AG09309 (cell line): ENCODE data around the gene EVA1A.

Experiments used
- DNase-seq: peaks from one replicate; pipeline ENCODE4 v3.0.0-alpha.2; 2010; ENCODE audit warnings: low read depth
- H3K4me3 ChIP-seq: 2 replicates; pipeline ENCODE4 v1.5.1; 2011; ENCODE audit warnings: mild to moderate bottlenecking, low read depth, low read length, moderate library complexity; ENCODE audit not compliant: control insufficient read depth
- TF ChIP-seq, protein P1 (sequence below): IDR thresholded peaks from 2 replicates; pipeline ENCODE4 v1.5.1; 2011; ENCODE audit warnings: mild to moderate bottlenecking, low read depth, low read length, inconsistent platforms; ENCODE audit not compliant: insufficient read depth, control insufficient read depth; ENCODE audit errors: missing control alignments

EVA1A gene

GRCh38 chr2:75558136-75558535, 2.6 kb downstream of the EVA1A start:
- TF ChIP-seq, protein P1, sequence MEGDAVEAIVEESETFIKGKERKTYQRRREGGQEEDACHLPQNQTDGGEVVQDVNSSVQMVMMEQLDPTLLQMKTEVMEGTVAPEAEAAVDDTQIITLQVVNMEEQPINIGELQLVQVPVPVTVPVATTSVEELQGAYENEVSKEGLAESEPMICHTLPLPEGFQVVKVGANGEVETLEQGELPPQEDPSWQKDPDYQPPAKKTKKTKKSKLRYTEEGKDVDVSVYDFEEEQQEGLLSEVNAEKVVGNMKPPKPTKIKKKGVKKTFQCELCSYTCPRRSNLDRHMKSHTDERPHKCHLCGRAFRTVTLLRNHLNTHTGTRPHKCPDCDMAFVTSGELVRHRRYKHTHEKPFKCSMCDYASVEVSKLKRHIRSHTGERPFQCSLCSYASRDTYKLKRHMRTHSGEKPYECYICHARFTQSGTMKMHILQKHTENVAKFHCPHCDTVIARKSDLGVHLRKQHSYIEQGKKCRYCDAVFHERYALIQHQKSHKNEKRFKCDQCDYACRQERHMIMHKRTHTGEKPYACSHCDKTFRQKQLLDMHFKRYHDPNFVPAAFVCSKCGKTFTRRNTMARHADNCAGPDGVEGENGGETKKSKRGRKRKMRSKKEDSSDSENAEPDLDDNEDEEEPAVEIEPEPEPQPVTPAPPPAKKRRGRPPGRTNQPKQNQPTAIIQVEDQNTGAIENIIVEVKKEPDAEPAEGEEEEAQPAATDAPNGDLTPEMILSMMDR: no peak
- DNase-seq: no peak
- no peak overlapping the region for H3K4me3 ChIP-seq

DNA sequence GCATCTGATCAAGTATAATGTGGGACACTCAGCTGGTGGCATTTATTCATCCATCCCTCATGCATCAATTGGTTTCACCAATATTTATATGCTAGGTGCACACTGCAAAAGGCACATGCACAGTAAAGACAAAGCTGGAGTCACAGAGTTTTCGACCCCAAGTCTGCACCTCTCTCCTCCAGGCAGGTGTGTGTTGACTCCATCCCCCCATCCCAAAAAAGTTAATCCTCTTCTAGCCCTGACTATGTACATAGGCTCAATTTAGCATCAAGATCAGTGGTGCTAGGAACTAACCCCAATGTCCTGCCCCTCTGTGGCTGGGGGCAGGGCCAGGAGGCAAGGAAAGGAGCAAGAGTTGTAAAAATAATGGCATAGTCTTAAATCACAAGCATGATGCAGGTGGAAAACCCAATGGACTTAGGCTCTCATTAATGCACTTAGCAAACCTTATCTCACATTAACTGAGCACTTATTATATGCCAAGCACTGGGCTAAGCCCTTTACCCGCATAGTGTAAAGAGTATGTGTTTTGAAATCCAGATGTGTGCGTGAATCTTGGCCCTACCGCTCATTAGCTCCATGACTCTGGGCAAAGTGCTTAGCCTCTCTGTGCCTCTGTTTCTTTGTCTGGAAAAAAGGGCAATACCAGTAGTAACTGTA, 3.1 kb downstream of the EVA1A start:
- no peak for DNase-seq
- no peak overlapping the region for H3K4me3 ChIP-seq
- TF ChIP-seq, protein P1: no peak

GRCh38 chr2:75556679-75557366, 3.9 kb downstream of the EVA1A start:
- DNase-seq: no peak
- H3K4me3 ChIP-seq: no peak overlapping the region
- TF ChIP-seq, protein P1: no peak

DNA sequence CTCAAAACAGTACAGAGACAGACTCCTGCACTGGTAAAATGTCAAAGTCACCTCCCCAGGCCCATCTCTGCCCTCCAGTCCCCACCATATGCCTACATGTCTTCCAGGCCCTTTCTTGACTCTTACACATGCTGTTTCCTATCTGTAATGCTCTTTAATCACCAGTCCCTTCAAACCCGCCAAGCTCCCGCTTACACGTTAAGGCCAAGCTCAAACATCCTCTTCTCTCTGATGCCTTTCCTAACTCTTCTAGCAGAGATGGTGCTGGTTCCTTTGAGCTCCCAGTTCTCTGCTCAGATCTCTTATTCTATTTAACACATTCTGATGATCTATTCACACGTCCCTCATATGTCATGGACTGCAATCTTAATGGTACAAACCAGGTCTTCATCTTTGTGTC, 5.0 kb downstream of the EVA1A start:
- DNase-seq: no peak
- TF ChIP-seq, protein P1: no peak
- H3K4me3 ChIP-seq: no peak overlapping the region

- TF ChIP-seq, protein P1: no peak
- H3K4me3 ChIP-seq: no peak overlapping the region
- DNase-seq: no peak
These were observed 6.7 kb downstream of the EVA1A start for GRCh38 chr2:75553935-75554531.

DNA sequence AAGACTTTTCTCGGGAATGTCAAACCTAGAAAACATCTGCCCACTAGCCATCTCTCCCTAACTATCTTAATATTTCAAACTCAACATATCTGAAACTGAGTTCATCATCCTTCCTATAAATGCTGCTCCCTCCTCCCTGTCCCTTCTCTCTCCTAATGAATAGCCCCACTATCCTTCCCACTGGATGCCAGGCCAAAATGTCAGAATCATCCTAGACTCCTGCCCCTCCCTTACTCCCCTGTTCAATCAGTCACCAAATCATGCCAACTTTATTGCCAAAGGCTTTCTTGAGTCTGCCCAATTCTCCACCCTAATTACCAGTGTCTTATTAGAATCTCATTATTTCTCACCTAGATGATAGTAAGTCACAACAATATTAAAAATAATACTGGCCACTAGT, 8.5 kb downstream of the EVA1A start:
- no peak for DNase-seq
- TF ChIP-seq, protein P1: no peak
- no peak overlapping the region for H3K4me3 ChIP-seq
